Measurements from ENCODE around the gene ERMARD.

ERMARD gene

GRCh38 chr6:169785566-169785965 lies 34.1 kb downstream of the ERMARD start:
- POLR2A ChIA-PET (ENCODE audit: low non-redundant PET) = no interaction called here

GRCh38 chr6:169786349-169786748 lies 34.9 kb downstream of the ERMARD start:
- CTCF ChIA-PET = interaction anchor here (0.6 kb wide), 1 partner anchor 829 kb away, joined by 3 read pairs; no protein-coding TSS in a partner anchor
- DNase-seq (ENCODE audit: low spot score) = no peak
- POLR2A ChIA-PET (ENCODE audit: low non-redundant PET) = no interaction called here
- H3K27ac ChIP-seq = no peak overlapping the region
- TF ChIP-seq, protein P1, sequence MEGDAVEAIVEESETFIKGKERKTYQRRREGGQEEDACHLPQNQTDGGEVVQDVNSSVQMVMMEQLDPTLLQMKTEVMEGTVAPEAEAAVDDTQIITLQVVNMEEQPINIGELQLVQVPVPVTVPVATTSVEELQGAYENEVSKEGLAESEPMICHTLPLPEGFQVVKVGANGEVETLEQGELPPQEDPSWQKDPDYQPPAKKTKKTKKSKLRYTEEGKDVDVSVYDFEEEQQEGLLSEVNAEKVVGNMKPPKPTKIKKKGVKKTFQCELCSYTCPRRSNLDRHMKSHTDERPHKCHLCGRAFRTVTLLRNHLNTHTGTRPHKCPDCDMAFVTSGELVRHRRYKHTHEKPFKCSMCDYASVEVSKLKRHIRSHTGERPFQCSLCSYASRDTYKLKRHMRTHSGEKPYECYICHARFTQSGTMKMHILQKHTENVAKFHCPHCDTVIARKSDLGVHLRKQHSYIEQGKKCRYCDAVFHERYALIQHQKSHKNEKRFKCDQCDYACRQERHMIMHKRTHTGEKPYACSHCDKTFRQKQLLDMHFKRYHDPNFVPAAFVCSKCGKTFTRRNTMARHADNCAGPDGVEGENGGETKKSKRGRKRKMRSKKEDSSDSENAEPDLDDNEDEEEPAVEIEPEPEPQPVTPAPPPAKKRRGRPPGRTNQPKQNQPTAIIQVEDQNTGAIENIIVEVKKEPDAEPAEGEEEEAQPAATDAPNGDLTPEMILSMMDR (conservative IDR thresholded peaks at IDR 0.05; ENCODE audit: low read depth) = no peak

More at GRCh38 chr6:169785566-169785965, 34.1 kb downstream of the ERMARD start:
- no peak overlapping the region for H3K27ac ChIP-seq
- TF ChIP-seq, protein P1 (conservative IDR thresholded peaks at IDR 0.05; ENCODE audit: low read depth) = no peak
- CTCF ChIA-PET = interaction anchor here (0.6 kb wide), 1 partner anchor 829 kb away, joined by 3 read pairs; no protein-coding TSS in a partner anchor
- no peak for DNase-seq (ENCODE audit: low spot score)

- ChIA-PET CTCF (interaction anchor here (0.5 kb wide), 1 partner anchor 831 kb away, joined by 5 read pairs; no protein-coding TSS in a partner anchor), POLR2A (ENCODE audit: low non-redundant PET) (no interaction called here)
- no peak for DNase-seq (ENCODE audit: low spot score)
- TF ChIP-seq, protein P1 (conservative IDR thresholded peaks at IDR 0.05; ENCODE audit: low read depth) = no peak
- H3K27ac ChIP-seq = no peak overlapping the region
Observed at GRCh38 chr6:169787797-169788196, 36.4 kb downstream of the ERMARD start.

DNA sequence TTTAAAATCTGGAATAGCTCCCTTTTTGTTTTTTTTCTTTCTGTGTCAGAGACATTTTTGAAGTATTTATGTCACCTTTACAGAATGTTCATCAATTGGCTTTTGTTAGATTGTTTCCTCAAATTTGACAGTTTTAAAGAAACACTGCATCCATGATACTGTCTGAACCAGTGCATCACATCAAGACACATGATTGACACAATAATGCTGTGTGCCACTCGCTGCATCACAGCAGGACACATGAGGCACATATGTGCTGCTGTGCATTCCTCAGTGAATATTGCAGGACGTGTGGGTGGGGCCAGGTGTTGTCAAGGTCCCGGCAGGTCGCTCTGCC lies 37.4 kb downstream of the ERMARD start:
- CTCF ChIA-PET = interaction anchor here (0.5 to 0.6 kb wide), 2 partner anchors 15 to 43 kb away, joined by 3 read pairs; no protein-coding TSS in a partner anchor
- H3K27ac ChIP-seq = no peak overlapping the region
- POLR2A ChIA-PET (ENCODE audit: low non-redundant PET) = no interaction called here
- DNase-seq (ENCODE audit: low spot score) = no peak
- TF ChIP-seq, protein P1 (conservative IDR thresholded peaks at IDR 0.05; ENCODE audit: low read depth) = no peak

- ChIA-PET CTCF (interaction anchor here (0.5 to 1.9 kb wide), 18 partner anchors 12 to 825 kb away, joined by 3 to 29 read pairs (median 4); partner anchors contain the start of gene DLL1), POLR2A (ENCODE audit: low non-redundant PET) (no interaction called here)
- peak overlapping the region; percentile 76 for H3K27ac ChIP-seq
- DNase-seq (ENCODE audit: low spot score) = peak; percentile 17
- TF ChIP-seq, protein P1 (conservative IDR thresholded peaks at IDR 0.05; ENCODE audit: low read depth) = no peak
Observed at GRCh38 chr6:169789146-169789943, 37.9 kb downstream of the ERMARD start.

GRCh38 chr6:169789944-169790927 lies 38.8 kb downstream of the ERMARD start:
- CTCF ChIA-PET = interaction anchor here (0.6 to 1.9 kb wide), 22 partner anchors 13 to 826 kb away, joined by 3 to 29 read pairs (median 4); partner anchors contain the start of gene DLL1
- TF ChIP-seq, protein P1 (conservative IDR thresholded peaks at IDR 0.05; ENCODE audit: low read depth) = peak; percentile 98
- DNase-seq (ENCODE audit: low spot score) = peak; percentile 81
- peak overlapping the region; percentile 76 for H3K27ac ChIP-seq
- POLR2A ChIA-PET (ENCODE audit: low non-redundant PET) = interaction anchor here (0.5 kb wide), 1 partner anchor 502 kb away, joined by 6 read pairs; no protein-coding TSS in a partner anchor

Data from RWPE1 (cell line).